ENCODE measurements around the gene TLX2. TPM values are rescaled to one million over a fixed set of nuclear protein-coding genes. Genes with fewer than 3 reads are reported as not detected.
A peak's percentile ranks its signal among the peaks of the same experiment; 100 is the strongest.

Gene TLX2
- total RNA-seq, 4 donors from 2014 or later, result not detected

DNA sequence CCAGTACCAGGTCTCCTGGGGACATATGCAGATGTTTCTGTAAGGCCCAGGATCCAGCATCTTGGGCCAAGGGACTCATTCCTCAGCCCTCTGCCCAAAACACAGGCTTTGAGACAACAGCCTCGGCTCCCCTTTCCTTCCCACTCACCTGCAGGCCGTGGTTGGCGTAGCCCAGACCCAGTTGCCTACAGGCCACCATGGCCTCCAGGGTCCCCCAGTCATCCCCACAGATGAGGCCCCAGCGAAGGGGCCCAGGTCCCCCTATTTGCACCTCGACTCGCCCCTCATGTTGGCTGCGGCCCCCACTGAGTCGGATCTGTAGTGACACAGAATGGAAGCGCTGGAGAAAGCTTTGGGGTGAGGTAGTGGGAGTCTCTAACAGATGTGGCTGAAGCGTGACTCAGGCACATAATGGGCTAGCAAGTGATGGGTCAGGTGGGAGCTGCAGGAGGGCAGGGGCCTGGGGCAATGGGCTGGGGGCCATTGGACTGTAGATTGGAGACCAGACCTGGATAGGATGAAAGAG, 21.3 kb downstream of the TLX2 start:
- DNase-seq (ENCODE audit: low spot score in 2 of 2), result no peak
- WGBS, 2 donors, result 87 to 92% methylated on average over 10 of the region's 10 CpGs
- TF ChIP-seq CTCF (IDR thresholded peaks at IDR 0.05), result no peak
- no peak for TF ChIP-seq POLR2A (IDR thresholded peaks at IDR 0.05)
- no peak overlapping the region for H3K4me3 ChIP-seq (ENCODE audit: low read depth, poor library complexity, severe bottlenecking)
- intact Hi-C loops (cut with DNase I; ENCODE audit: low total_unique reads), result no loop called here

- DNase-seq (ENCODE audit: low spot score in 2 of 2), result no peak
- intact Hi-C loops (cut with DNase I; ENCODE audit: low total_unique reads), result no loop called here
- no peak overlapping the region for H3K4me3 ChIP-seq (ENCODE audit: low read depth, poor library complexity, severe bottlenecking)
- no peak for TF ChIP-seq POLR2A (IDR thresholded peaks at IDR 0.05)
- no peak for TF ChIP-seq CTCF (IDR thresholded peaks at IDR 0.05)
- WGBS, 2 donors, result 77% methylated on average over 21 to 22 of the region's 23 CpGs
Measured at GRCh38 chr2:74536166-74536950, 22.1 kb downstream of the TLX2 start.

DNA sequence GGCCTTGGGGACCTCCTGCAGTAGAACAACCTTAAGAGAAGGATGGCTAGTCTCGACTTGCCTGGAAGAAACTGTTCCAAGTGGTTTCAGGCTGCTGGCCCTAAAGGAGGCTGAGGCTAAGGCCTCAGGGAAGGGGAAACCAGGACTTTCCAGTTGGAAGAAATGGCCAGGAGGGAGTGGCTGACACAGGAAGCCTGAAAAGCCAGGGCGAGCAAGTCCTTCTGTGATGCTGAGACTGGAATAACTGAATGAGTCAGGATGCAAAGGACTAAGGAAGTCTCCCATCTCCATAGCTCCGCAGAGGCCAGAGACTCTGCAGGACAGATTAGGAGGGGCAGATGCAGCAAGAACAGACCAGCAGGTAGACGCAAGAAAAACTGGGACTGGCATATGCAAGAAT, 22.9 kb downstream of the TLX2 start:
- intact Hi-C loops (cut with DNase I; ENCODE audit: low total_unique reads), result no loop called here
- no peak for TF ChIP-seq POLR2A (IDR thresholded peaks at IDR 0.05)
- no peak overlapping the region for H3K4me3 ChIP-seq (ENCODE audit: low read depth, poor library complexity, severe bottlenecking)
- 50 to 54% methylated on average over 4 of the region's 4 CpGs for WGBS, 2 donors
- DNase-seq (ENCODE audit: low spot score in 2 of 2), result no peak

DNA sequence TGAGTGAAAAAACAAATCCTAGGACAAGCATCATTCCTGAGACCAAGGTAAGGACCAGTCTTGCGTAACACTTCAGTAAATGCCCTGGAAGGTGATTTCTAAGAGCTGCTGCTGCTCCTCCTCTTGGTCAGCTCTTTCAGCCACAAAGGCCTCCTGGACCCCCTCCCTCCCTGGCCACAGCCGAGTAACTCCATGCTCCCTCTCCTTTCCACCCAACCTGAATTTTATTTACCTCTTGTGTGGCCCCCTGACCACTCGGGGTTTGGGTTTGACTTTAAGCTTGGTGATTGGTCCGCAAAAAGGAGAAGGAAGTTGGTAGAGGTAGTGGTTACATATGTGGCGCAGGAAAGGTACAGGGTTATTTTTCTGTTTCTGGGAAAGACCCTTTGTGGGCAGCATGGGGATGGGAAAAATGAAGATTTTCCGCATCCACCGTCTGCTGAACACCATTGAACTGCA, 24.7 kb downstream of the TLX2 start:
- TF ChIP-seq POLR2A (IDR thresholded peaks at IDR 0.05) (no peak), CTCF (IDR thresholded peaks at IDR 0.05) (no peak)
- DNase-seq (ENCODE audit: low spot score in 2 of 2), result no peak
- no peak overlapping the region for H3K4me3 ChIP-seq (ENCODE audit: low read depth, poor library complexity, severe bottlenecking)
- WGBS, 2 donors, result 70 to 77% methylated on average over 7 of the region's 7 CpGs
- intact Hi-C loops (cut with DNase I; ENCODE audit: low total_unique reads), result no loop called here

DNA sequence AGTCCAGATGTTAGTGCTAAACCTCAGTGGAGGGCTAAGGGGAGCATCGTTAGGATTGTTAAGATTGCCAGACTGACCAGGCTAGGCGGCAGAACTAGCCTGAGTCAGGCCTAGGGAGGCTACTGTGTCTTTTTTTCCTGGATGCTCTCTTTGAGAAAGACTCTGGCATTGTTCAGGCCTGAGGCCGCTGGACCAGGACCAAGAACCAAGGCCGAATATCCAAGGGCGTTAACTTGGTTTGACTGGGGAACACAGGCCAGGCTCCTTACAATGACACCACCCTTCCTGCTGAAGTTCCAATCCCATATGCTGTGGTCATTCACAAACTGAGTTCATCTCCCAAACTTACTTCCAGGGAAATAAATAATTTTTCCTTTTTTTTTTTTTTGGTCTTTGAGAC, 26.0 kb downstream of the TLX2 start:
- 44 to 56% methylated on average over 5 of the region's 5 CpGs for WGBS, 2 donors
- TF ChIP-seq POLR2A (IDR thresholded peaks at IDR 0.05), result no peak
- TF ChIP-seq CTCF (IDR thresholded peaks at IDR 0.05), result no peak
- DNase-seq (ENCODE audit: low spot score in 2 of 2), result peak; percentile 71 to 92
- H3K4me3 ChIP-seq (ENCODE audit: low read depth, poor library complexity, severe bottlenecking), result no peak overlapping the region
- intact Hi-C loops (cut with DNase I; ENCODE audit: low total_unique reads), result no loop called here

DNA sequence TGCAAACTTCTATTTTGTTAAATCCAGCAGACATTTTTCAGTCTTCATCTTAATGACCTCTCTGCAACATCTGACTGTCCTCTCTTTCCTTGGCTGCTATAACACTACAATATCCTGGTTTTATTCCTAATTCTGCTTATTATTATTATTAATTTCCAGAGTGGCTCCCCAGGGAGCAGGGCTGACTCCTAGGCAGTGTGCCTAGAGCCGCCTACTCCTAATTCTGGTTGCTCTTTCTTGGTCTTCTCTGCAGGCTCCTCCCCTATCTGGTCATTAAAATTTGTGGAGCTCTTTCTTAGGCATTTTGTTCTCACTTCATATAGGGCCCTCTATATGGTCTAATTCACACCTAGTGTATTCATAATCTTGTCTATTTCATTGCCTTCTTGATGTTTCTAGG, 28.7 kb downstream of the TLX2 start:
- peak in 1 of 2 donors; percentile 21 for DNase-seq (ENCODE audit: low spot score in 2 of 2)
- 78 to 84% methylated on average over 1 of the region's 1 CpG for WGBS, 2 donors
- H3K4me3 ChIP-seq (ENCODE audit: low read depth, poor library complexity, severe bottlenecking), result no peak overlapping the region
- TF ChIP-seq CTCF (IDR thresholded peaks at IDR 0.05) (no peak), POLR2A (IDR thresholded peaks at IDR 0.05) (no peak)
- intact Hi-C loops (cut with DNase I; ENCODE audit: low total_unique reads), result no loop called here

Data from lower leg skin (tissue), 4 donors.